ENCODE results near the gene RPS18. TPM values are rescaled to one million over a fixed set of nuclear protein-coding genes. Genes with fewer than 3 reads are reported as not detected.

Gene RPS18
- total and polyA plus RNA-seq, 2 of the 13 experiments (the other 11 are each of a cell fraction or from before 2014, with no cell fraction given), result 3,896 to 5,806 TPM

- TF ChIP-seq HINFP (CRISPR knock-in tag; IDR thresholded peaks at IDR 0.05; ENCODE audit: low read depth) (0 out of 2 replicates have a peak, but pooled peaks have one; percentile 59), MEF2D (CRISPR knock-in tag; IDR thresholded peaks at IDR 0.05) (0 out of 2 replicates have a peak, but pooled peaks have one; percentile 61), PPARG (CRISPR knock-in tag; conservative IDR thresholded peaks at IDR 0.05) (0 out of 2 replicates have a peak, but pooled peaks have one; percentile 3), CBX5 (CRISPR knock-in tag; IDR thresholded peaks at IDR 0.05; ENCODE audit: borderline replicate concordance) (no peak), ZNF232 (CRISPR knock-in tag; IDR thresholded peaks at IDR 0.05; ENCODE audit: borderline replicate concordance) (peak; percentile 19; the same call in 1 of the 2 replicates), ZNF274 (CRISPR knock-in tag; IDR thresholded peaks at IDR 0.05) (0 out of 2 replicates have a peak, but pooled peaks have one; percentile 78), U2AF2 (IDR thresholded peaks at IDR 0.05; ENCODE audit: low read depth, low read length) (0 out of 2 replicates have a peak, but pooled peaks have one; percentile 25), HNF1A (IDR thresholded peaks at IDR 0.05; ENCODE audit: low read depth) (no peak), HNF1A (CRISPR knock-in tag; IDR thresholded peaks at IDR 0.05; ENCODE audit: borderline replicate concordance) (0 out of 2 replicates have a peak, but pooled peaks have one; percentile 60), ZNF691 (CRISPR knock-in tag; IDR thresholded peaks at IDR 0.05; ENCODE audit: borderline replicate concordance, low read depth) (0 out of 2 replicates have a peak, but pooled peaks have one; percentile 67), RAD51 (IDR thresholded peaks at IDR 0.05; ENCODE audit: borderline replicate concordance) (no peak), ZNF550 (CRISPR knock-in tag; IDR thresholded peaks at IDR 0.05; ENCODE audit: borderline replicate concordance) (peak; percentile 25), POGK (CRISPR knock-in tag; conservative IDR thresholded peaks at IDR 0.05) (0 out of 2 replicates have a peak, but pooled peaks have one; percentile 36), ZNF350 (CRISPR knock-in tag; IDR thresholded peaks at IDR 0.05; ENCODE audit: borderline replicate concordance, low read depth) (peak; percentile 70; the same call in 1 of the 2 replicates), NFRKB (IDR thresholded peaks at IDR 0.05) (no peak), ARHGAP35 (CRISPR knock-in tag; IDR thresholded peaks at IDR 0.05; ENCODE audit: borderline replicate concordance) (0 out of 2 replicates have a peak, but pooled peaks have one; percentile 41), ZNF83 (CRISPR knock-in tag; IDR thresholded peaks at IDR 0.05; ENCODE audit: borderline replicate concordance) (0 out of 2 replicates have a peak, but pooled peaks have one; percentile 45)
- TF ChIP-seq, protein P1, sequence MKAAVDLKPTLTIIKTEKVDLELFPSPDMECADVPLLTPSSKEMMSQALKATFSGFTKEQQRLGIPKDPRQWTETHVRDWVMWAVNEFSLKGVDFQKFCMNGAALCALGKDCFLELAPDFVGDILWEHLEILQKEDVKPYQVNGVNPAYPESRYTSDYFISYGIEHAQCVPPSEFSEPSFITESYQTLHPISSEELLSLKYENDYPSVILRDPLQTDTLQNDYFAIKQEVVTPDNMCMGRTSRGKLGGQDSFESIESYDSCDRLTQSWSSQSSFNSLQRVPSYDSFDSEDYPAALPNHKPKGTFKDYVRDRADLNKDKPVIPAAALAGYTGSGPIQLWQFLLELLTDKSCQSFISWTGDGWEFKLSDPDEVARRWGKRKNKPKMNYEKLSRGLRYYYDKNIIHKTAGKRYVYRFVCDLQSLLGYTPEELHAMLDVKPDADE (CRISPR knock-in tag; IDR thresholded peaks at IDR 0.05), result no peak
These were observed 23.3 kb upstream of the RPS18 start (continued) for GRCh38 chr6:33248643-33248931.

Measured in HepG2 (cell line).